ENCODE data around the gene CENATAC. TPM values are rescaled to one million over a fixed set of nuclear protein-coding genes. Genes with fewer than 3 reads are reported as not detected.
"Not testable (repeated sequence)": the region's sequence is repeated elsewhere in the genome, so short reads cannot be mapped to it uniquely, and the experiment has no call there.

The CENATAC gene
- total and polyA plus RNA-seq, 4 donors = 6.0 to 33.6 (median 13.2) TPM

- no peak for DNase-seq (ENCODE audit: low spot score)
- no peak overlapping the region for H3K27ac ChIP-seq (ENCODE audit: low read depth in 1 of 2, low read length in 2 of 2)
- H3K4me3 ChIP-seq (ENCODE audit: low read depth in 1 of 3, low read length in 3 of 3) = no peak overlapping the region
- no peaks in the 10 kb centered on the region for H3K27me3 ChIP-seq (ENCODE audit: control insufficient read depth in 4 of 4, insufficient read depth in 4 of 4, low read length in 3 of 4)
- no peaks in the 10 kb centered on the region for H3K9me3 ChIP-seq (ENCODE audit: control insufficient read depth in 4 of 4, low read length in 3 of 4)
- WGBS = 84% methylated on average over 5 of the region's 5 CpGs
- H3K9ac ChIP-seq (ENCODE audit: low read depth in 1 of 2, low read length in 2 of 2) = no peak overlapping the region
- no peaks in the 10 kb centered on the region for H3K36me3 ChIP-seq (ENCODE audit: control insufficient read depth in 4 of 4, insufficient read depth in 3 of 4, low read depth in 1 of 4, low read length in 3 of 4)
- H3K4me1 ChIP-seq (ENCODE audit: control insufficient read depth in 4 of 4, insufficient read depth in 4 of 4, low read length in 3 of 4) = no peaks in the 10 kb centered on the region
- no peak for TF ChIP-seq YY1 (IDR thresholded peaks at IDR 0.05)
- TF ChIP-seq FOXA2 (IDR thresholded peaks at IDR 0.05) = no peak
- no peak for TF ChIP-seq GABPA (IDR thresholded peaks at IDR 0.05 in 1 of 2, conservative IDR thresholded peaks at IDR 0.05 in 1 of 2)
- TF ChIP-seq EGR1 (IDR thresholded peaks at IDR 0.05; ENCODE audit: low read depth in 2 of 2) = no peak
- TF ChIP-seq SP1 (IDR thresholded peaks at IDR 0.05) = no peak
- no peak for TF ChIP-seq CTCF (IDR thresholded peaks at IDR 0.05; ENCODE audit: low read depth, low read length, missing input control)
- TF ChIP-seq HNF4A (conservative IDR thresholded peaks at IDR 0.05) = no peak
- no peak for TF ChIP-seq FOXA1 (IDR thresholded peaks at IDR 0.05)
- no peak for TF ChIP-seq REST (IDR thresholded peaks at IDR 0.05)
- TF ChIP-seq MAX (IDR thresholded peaks at IDR 0.05) = no peak
- TF ChIP-seq RXRA (IDR thresholded peaks at IDR 0.05) = no peak
- TF ChIP-seq RAD21 (IDR thresholded peaks at IDR 0.05) = no peak
- no peak for TF ChIP-seq TAF1 (conservative IDR thresholded peaks at IDR 0.05)
- no peak for TF ChIP-seq ATF3 (IDR thresholded peaks at IDR 0.05)
- no peak for TF ChIP-seq HNF4G (IDR thresholded peaks at IDR 0.05)
- no peak for TF ChIP-seq JUND (IDR thresholded peaks at IDR 0.05)
Measured at GRCh38 chr11:119038884-119039283, 40.9 kb downstream of the CENATAC start.

GRCh38 chr11:119039471-119039870, 41.5 kb downstream of the CENATAC start:
- not testable (repeated sequence) for H3K27ac ChIP-seq (ENCODE audit: low read depth in 1 of 2, low read length in 2 of 2); H3K4me3 ChIP-seq (ENCODE audit: low read depth in 1 of 3, low read length in 3 of 3); DNase-seq (ENCODE audit: low spot score); H3K4me1 ChIP-seq (ENCODE audit: control insufficient read depth in 4 of 4, insufficient read depth in 4 of 4, low read length in 3 of 4); H3K36me3 ChIP-seq (ENCODE audit: control insufficient read depth in 4 of 4, insufficient read depth in 3 of 4, low read depth in 1 of 4, low read length in 3 of 4); H3K9ac ChIP-seq (ENCODE audit: low read depth in 1 of 2, low read length in 2 of 2); H3K9me3 ChIP-seq (ENCODE audit: control insufficient read depth in 4 of 4, low read length in 3 of 4); H3K27me3 ChIP-seq (ENCODE audit: control insufficient read depth in 4 of 4, insufficient read depth in 4 of 4, low read length in 3 of 4)
- WGBS = 62% methylated on average over 11 of the region's 11 CpGs

Measured in liver (tissue), 9 donors.